DND-41 (cell line): ENCODE measurements around the gene RALGPS2.

ENCODE experiments used
- ATAC-seq: fragments of 200-7000 bp; cut with Tn5 transposase; 3 replicates; pipeline ENCODE4 v1.9.1; 2021; ENCODE audit warnings: low read depth; ENCODE audit not compliant: insufficient read depth
- DNase-seq: peaks from one replicate; pipeline ENCODE4 v3.0.0-alpha.2; 2020
- H2AFZ ChIP-seq: 2 replicates; pipeline ENCODE4 v1.6.0; 2012; ENCODE audit warnings: low read depth, low read length
- H3K27ac ChIP-seq: 2 replicates; pipeline ENCODE4 v1.5.1; 2012; ENCODE audit warnings: low read length, inconsistent platforms
- H3K27me3 ChIP-seq: fragments of 200-600 bp; sonication (generic); 2 replicates; pipeline ENCODE4 v1.6.0; 2012; ENCODE audit warnings: low read length, mild to moderate bottlenecking, inconsistent platforms; ENCODE audit not compliant: insufficient read depth, poor library complexity
- H3K36me3 ChIP-seq: 2 replicates; pipeline ENCODE4 v1.5.1; 2012; ENCODE audit warnings: low read length, inconsistent platforms; ENCODE audit not compliant: insufficient read depth
- H3K4me1 ChIP-seq: 2 replicates; pipeline ENCODE4 v1.5.1; 2012; ENCODE audit warnings: mild to moderate bottlenecking, low read length; ENCODE audit not compliant: insufficient read depth
- H3K4me2 ChIP-seq: 2 replicates; pipeline ENCODE4 v1.6.0; 2012; ENCODE audit warnings: mild to moderate bottlenecking, moderate library complexity, low read length, inconsistent platforms; ENCODE audit not compliant: insufficient read depth
- H3K4me3 ChIP-seq, 2 experiments: fragments of 200-600 bp in 1 of 2; shearing (Covaris generic) in 1 of 2; 2 replicates each; pipeline ENCODE4 v1.5.1; 2012 to 2016; ENCODE audit warnings: inconsistent platforms in 2 of 2, low read length in 2 of 2, mild to moderate bottlenecking in 2 of 2, low read depth in 1 of 2, moderate library complexity in 1 of 2
- H3K79me2 ChIP-seq: 2 replicates; pipeline ENCODE4 v1.6.0; 2012; ENCODE audit warnings: low read length, inconsistent platforms; ENCODE audit not compliant: insufficient read depth
- H3K9ac ChIP-seq: 2 replicates; pipeline ENCODE4 v1.6.0; 2012; ENCODE audit warnings: low read depth, mild to moderate bottlenecking, inconsistent platforms, low read length, moderate library complexity
- H3K9me3 ChIP-seq: 2 replicates; pipeline ENCODE4 v1.5.1; 2012; ENCODE audit warnings: low read length, moderate library complexity, mild to moderate bottlenecking, inconsistent platforms; ENCODE audit not compliant: insufficient read depth, severe bottlenecking
- H4K20me1 ChIP-seq: 2 replicates; pipeline ENCODE4 v1.6.0; 2012; ENCODE audit warnings: low read length; ENCODE audit not compliant: insufficient read depth
- CTCF ChIP-seq: IDR thresholded peaks from 2 replicates; pipeline ENCODE4 v1.5.1; 2012; ENCODE audit warnings: borderline replicate concordance, low read length, moderate library complexity, mild to moderate bottlenecking; ENCODE audit not compliant: poor library complexity, severe bottlenecking; ENCODE audit errors: extremely low read depth
- EZH2 ChIP-seq: IDR thresholded peaks from 3 replicates; pipeline ENCODE4 v1.6.1; 2012; ENCODE audit warnings: borderline replicate concordance, low read depth, mild to moderate bottlenecking, moderate library complexity, low read length, inconsistent platforms; ENCODE audit not compliant: severe bottlenecking

The RALGPS2 gene

GRCh38 chr1:178796013-178796412 lies 71.0 kb downstream of the RALGPS2 start:
- H3K9me3 ChIP-seq: no peaks in the 10 kb centered on the region
- DNase-seq (no peak), ATAC-seq (no peak)
- H3K27me3 ChIP-seq: no peaks in the 10 kb centered on the region
- TF ChIP-seq CTCF: no peak
- TF ChIP-seq EZH2: no peak
- H3K4me1 ChIP-seq: no peaks in the 10 kb centered on the region
- H3K9ac ChIP-seq: no peak overlapping the region
- no peak overlapping the region for H3K4me2 ChIP-seq
- H2AFZ ChIP-seq: no peak overlapping the region
- no peak overlapping the region for H3K27ac ChIP-seq
- no peaks in the 10 kb centered on the region for H4K20me1 ChIP-seq
- H3K4me3 ChIP-seq: no peak overlapping the region
- no peaks in the 10 kb centered on the region for H3K79me2 ChIP-seq
- H3K36me3 ChIP-seq: peaks cover 6% of the 10 kb centered on the region; the same call in 1 of the 2 replicates

- TF ChIP-seq CTCF: no peak
- TF ChIP-seq EZH2: no peak
- Histone ChIP-seq H3K79me2 (no peaks in the 10 kb centered on the region), H4K20me1 (no peaks in the 10 kb centered on the region), H3K4me2 (no peak overlapping the region), H3K4me1 (no peaks in the 10 kb centered on the region), H3K9ac (no peak overlapping the region), H3K36me3 (peaks cover 6% of the 10 kb centered on the region; the same call in 1 of the 2 replicates), H3K27ac (no peak overlapping the region), H3K9me3 (no peaks in the 10 kb centered on the region), H3K4me3 (no peak overlapping the region), H3K27me3 (no peaks in the 10 kb centered on the region), H2AFZ (no peak overlapping the region)
- no peak for DNase-seq
- no peak for ATAC-seq
These were observed 72.5 kb downstream of the RALGPS2 start for GRCh38 chr1:178797590-178797989.

GRCh38 chr1:178798232-178798861 lies 73.3 kb downstream of the RALGPS2 start:
- no peaks in the 10 kb centered on the region for H3K79me2 ChIP-seq

More at GRCh38 chr1:178798232-178798861, 73.3 kb downstream of the RALGPS2 start:
- DNase-seq (no peak), ATAC-seq (no peak)
- Histone ChIP-seq H3K4me1 (no peaks in the 10 kb centered on the region), H2AFZ (no peak overlapping the region), H3K9ac (no peak overlapping the region), H4K20me1 (no peaks in the 10 kb centered on the region), H3K4me2 (no peak overlapping the region), H3K36me3 (peaks cover 6% of the 10 kb centered on the region; the same call in 1 of the 2 replicates), H3K9me3 (no peaks in the 10 kb centered on the region), H3K4me3 (no peak overlapping the region), H3K27me3 (no peaks in the 10 kb centered on the region), H3K27ac (no peak overlapping the region)
- no peak for TF ChIP-seq EZH2
- no peak for TF ChIP-seq CTCF
